Testis (tissue), 3 donors: Measurements from ENCODE around the gene PTPRN2. TPM values are rescaled to one million over a fixed set of nuclear protein-coding genes. Genes with fewer than 3 reads are reported as not detected.

Experiments
- DNase-seq: peaks from one replicate; pipeline ENCODE4 v3.0.0-alpha.2; 2019
- H3K27ac ChIP-seq, 2 donors: fragments of 200-600 bp; sonication (generic); one replicate each; pipeline ENCODE4 v1.5.1; 2019
- H3K27me3 ChIP-seq: fragments of 200-600 bp; sonication (generic); one replicate; pipeline ENCODE4 v1.5.1; 2019
- H3K36me3 ChIP-seq: fragments of 200-600 bp; sonication (generic); one replicate; pipeline ENCODE4 v1.5.1; 2017; ENCODE audit warnings: low read depth; ENCODE audit errors: missing control alignments
- H3K4me1 ChIP-seq: fragments of 200-600 bp; sonication (generic); one replicate; pipeline ENCODE4 v1.5.1; 2019
- H3K4me3 ChIP-seq, 2 donors: fragments of 200-600 bp; sonication (generic); one replicate each; pipeline ENCODE4 v1.5.1; 2017 to 2019
- H3K9me3 ChIP-seq: fragments of 200-600 bp; sonication (generic); one replicate; pipeline ENCODE4 v1.5.1; 2017
- CTCF ChIP-seq, 3 experiments: fragments of 450-650 bp in 2 of 3; fragments of 200-600 bp in 1 of 3; sonication (generic) in 1 of 3; IDR thresholded peaks; one replicate each; pipeline ENCODE4 v1.5.1; 2016 to 2019; ENCODE audit warnings: antibody characterized with exemption in 3 of 3, mild to moderate bottlenecking in 2 of 3, moderate library complexity in 1 of 3
- POLR2A ChIP-seq: fragments of 450-650 bp; IDR thresholded peaks from one replicate; pipeline ENCODE4 v1.6.1; 2017; ENCODE audit warnings: antibody characterized with exemption, mild to moderate bottlenecking, moderate library complexity
- WGBS, 2 donors: methylation state at CpG; one replicate each; pipeline ENCODE4 v1.1.5; 2018; 5-methylcytosine and 5-hydroxymethylcytosine counted together
- intact Hi-C: fragments of 100-400 bp; cut with DNase I; formaldehyde crosslinking; loops from one replicate; pipeline ENCODE4 v1.15.1; 2023; ENCODE audit warnings: low total_unique reads
- polyA plus RNA-seq: library from polyadenylated mRNA; stranded (reverse); fragments of 350-450 nt; fragmentation: Illumina TruSeq; extraction: RNeasy Lipid Tissue Mini Kit (QIAGEN cat#74804); gene quantifications from one replicate; pipeline ENCODE4 v1.2.3, GENCODE V29; 2014; ENCODE audit warnings: low read depth, low replicate concordance; ENCODE audit not compliant: insufficient read depth
- total RNA-seq, 2 donors: library from RNA; depleted of rRNA; stranded (reverse); fragments of >200 nt; gene quantifications; one replicate each; pipeline ENCODE4 v1.2.3, GENCODE V29; 2016

PTPRN2 gene
- total and polyA plus RNA-seq, 3 donors from 2014 or later: 9.3 to 10.8 (median 9.8) TPM

- Histone ChIP-seq H3K4me3 (no peak overlapping the region), H3K4me1 (no peaks in the 10 kb centered on the region), H3K27me3 (no peaks in the 10 kb centered on the region), H3K9me3 (no peaks in the 10 kb centered on the region), H3K36me3 (no peaks in the 10 kb centered on the region), H3K27ac (no peak overlapping the region)
- DNase-seq: no peak
- TF ChIP-seq CTCF (IDR thresholded peaks at IDR 0.05) (no peak), POLR2A (no peak)
- 77 to 79% methylated on average over 20 of the region's 20 CpGs for WGBS, 2 donors
- intact Hi-C loops: no loop called here
Observed at GRCh38 chr7:158479021-158479663, 108.5 kb downstream of the PTPRN2 start.

- Histone ChIP-seq H3K27me3 (no peaks in the 10 kb centered on the region), H3K27ac (no peak overlapping the region), H3K4me1 (no peaks in the 10 kb centered on the region), H3K9me3 (no peaks in the 10 kb centered on the region), H3K4me3 (no peak overlapping the region), H3K36me3 (no peaks in the 10 kb centered on the region)
- DNase-seq: no peak
- intact Hi-C loops: no loop called here
- TF ChIP-seq CTCF (IDR thresholded peaks at IDR 0.05) (no peak), POLR2A (no peak)
- WGBS, 2 donors: 82 to 86% methylated on average over 10 to 13 of the region's 13 CpGs
Observed at GRCh38 chr7:158477866-158478265, 109.8 kb downstream of the PTPRN2 start.

GRCh38 chr7:158476331-158476932 lies 111.2 kb downstream of the PTPRN2 start:
- DNase-seq: no peak
- no peaks in the 10 kb centered on the region for H3K27me3 ChIP-seq
- H3K4me3 ChIP-seq: no peak overlapping the region
- H3K36me3 ChIP-seq: no peaks in the 10 kb centered on the region
- intact Hi-C loops: no loop called here
- H3K9me3 ChIP-seq: no peaks in the 10 kb centered on the region
- no peak overlapping the region for H3K27ac ChIP-seq
- WGBS, 2 donors: 73 to 80% methylated on average over 24 of the region's 24 CpGs
- H3K4me1 ChIP-seq: no peaks in the 10 kb centered on the region
- TF ChIP-seq CTCF (IDR thresholded peaks at IDR 0.05) (no peak), POLR2A (no peak)

- DNase-seq: no peak
- 93 to 97% methylated on average over 6 of the region's 6 CpGs for WGBS, 2 donors
- intact Hi-C loops: no loop called here
- Histone ChIP-seq H3K4me1 (no peaks in the 10 kb centered on the region), H3K36me3 (no peaks in the 10 kb centered on the region), H3K4me3 (no peak overlapping the region), H3K9me3 (no peaks in the 10 kb centered on the region), H3K27me3 (no peaks in the 10 kb centered on the region), H3K27ac (no peak overlapping the region)
- no peak for TF ChIP-seq CTCF (IDR thresholded peaks at IDR 0.05)
- no peak for TF ChIP-seq POLR2A
Observed at GRCh38 chr7:158475679-158476052, 112.0 kb downstream of the PTPRN2 start.
